Duodenal mucosa (tissue), 2 donors: ENCODE data around the gene EML6.
"Not testable (repeated sequence)": the region's sequence is repeated elsewhere in the genome, so short reads cannot be mapped to it uniquely, and the experiment has no call there.

ENCODE experiments used
- H3K27ac ChIP-seq: one replicate; pipeline ENCODE4 v1.7.0; 2013; ENCODE audit warnings: low read depth, low read length
- H3K27me3 ChIP-seq, 2 donors: one replicate each; pipeline ENCODE4 v1.7.0; 2013; ENCODE audit warnings: low read length in 2 of 2, control low read depth in 1 of 2; ENCODE audit not compliant: insufficient read depth in 2 of 2, control insufficient read depth in 1 of 2
- H3K36me3 ChIP-seq, 2 donors: one replicate each; pipeline ENCODE4 v1.7.0; 2013; ENCODE audit warnings: low read length in 2 of 2, control low read depth in 1 of 2; ENCODE audit not compliant: insufficient read depth in 2 of 2, control insufficient read depth in 1 of 2
- H3K4me1 ChIP-seq, 2 donors: one replicate each; pipeline ENCODE4 v1.7.0; 2013; ENCODE audit warnings: low read length in 2 of 2, control low read depth in 1 of 2; ENCODE audit not compliant: insufficient read depth in 2 of 2, control insufficient read depth in 1 of 2
- H3K4me3 ChIP-seq, 2 donors: one replicate each; pipeline ENCODE4 v1.7.0; 2013; ENCODE audit warnings: low read length in 2 of 2, low read depth in 1 of 2
- H3K9ac ChIP-seq, 2 donors: one replicate each; pipeline ENCODE4 v1.7.0; 2013; ENCODE audit warnings: low read length in 2 of 2, low read depth in 1 of 2
- H3K9me3 ChIP-seq, 2 donors: one replicate each; pipeline ENCODE4 v1.7.0; 2013; ENCODE audit warnings: low read length in 2 of 2, control low read depth in 1 of 2; ENCODE audit not compliant: control insufficient read depth in 1 of 2

EML6 gene

GRCh38 chr2:54838585-54839035 is 115.1 kb downstream of the EML6 start:
- no peaks in the 10 kb centered on the region for H3K27me3 ChIP-seq
- no peak overlapping the region for H3K27ac ChIP-seq
- H3K4me1 ChIP-seq: no peaks in the 10 kb centered on the region
- no peaks in the 10 kb centered on the region for H3K36me3 ChIP-seq
- H3K9me3 ChIP-seq: no peaks in the 10 kb centered on the region
- H3K4me3 ChIP-seq: no peak overlapping the region
- no peak overlapping the region for H3K9ac ChIP-seq

DNA sequence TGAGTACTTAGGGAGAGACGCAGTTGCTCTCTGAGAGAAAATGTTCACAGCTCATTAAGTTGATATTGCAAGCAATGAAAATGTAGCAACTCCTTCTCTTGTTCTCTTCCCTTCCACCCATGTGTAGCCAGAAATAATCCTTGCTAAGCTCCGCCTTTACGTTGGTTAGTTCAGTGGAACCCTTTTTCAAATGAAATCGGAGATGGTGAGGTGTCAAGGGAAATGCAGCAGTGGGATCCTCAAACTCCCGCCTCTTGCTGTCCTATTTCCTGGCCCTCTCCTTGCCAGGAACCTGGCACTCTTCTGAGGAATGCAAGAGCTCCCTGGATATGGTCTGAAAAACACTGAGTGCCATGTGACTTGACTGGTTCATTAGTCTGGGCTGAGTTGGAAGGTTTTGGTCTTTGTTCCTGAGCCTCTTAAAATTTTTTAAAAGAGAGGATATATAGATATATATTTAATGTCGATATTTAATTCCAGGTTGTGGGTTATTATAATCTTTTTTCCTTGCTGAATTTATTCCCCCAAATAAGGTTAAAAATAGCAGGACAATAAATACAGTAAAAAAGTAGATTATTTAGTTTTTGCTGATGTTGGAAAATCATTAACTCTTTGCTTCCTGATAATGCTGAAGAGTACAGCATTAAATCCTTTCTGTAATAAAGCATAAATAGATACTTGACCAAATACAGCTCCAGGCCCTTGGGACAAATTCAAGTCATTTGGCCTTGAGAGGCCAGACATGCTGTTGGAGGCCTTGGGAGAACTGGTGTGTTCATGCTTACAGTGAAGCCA is 116.2 kb downstream of the EML6 start:
- Histone ChIP-seq H3K36me3 (no peaks in the 10 kb centered on the region), H3K27ac (no peak overlapping the region), H3K4me3 (no peak overlapping the region), H3K9me3 (no peaks in the 10 kb centered on the region), H3K9ac (no peak overlapping the region), H3K4me1 (no peaks in the 10 kb centered on the region), H3K27me3 (no peaks in the 10 kb centered on the region)

DNA sequence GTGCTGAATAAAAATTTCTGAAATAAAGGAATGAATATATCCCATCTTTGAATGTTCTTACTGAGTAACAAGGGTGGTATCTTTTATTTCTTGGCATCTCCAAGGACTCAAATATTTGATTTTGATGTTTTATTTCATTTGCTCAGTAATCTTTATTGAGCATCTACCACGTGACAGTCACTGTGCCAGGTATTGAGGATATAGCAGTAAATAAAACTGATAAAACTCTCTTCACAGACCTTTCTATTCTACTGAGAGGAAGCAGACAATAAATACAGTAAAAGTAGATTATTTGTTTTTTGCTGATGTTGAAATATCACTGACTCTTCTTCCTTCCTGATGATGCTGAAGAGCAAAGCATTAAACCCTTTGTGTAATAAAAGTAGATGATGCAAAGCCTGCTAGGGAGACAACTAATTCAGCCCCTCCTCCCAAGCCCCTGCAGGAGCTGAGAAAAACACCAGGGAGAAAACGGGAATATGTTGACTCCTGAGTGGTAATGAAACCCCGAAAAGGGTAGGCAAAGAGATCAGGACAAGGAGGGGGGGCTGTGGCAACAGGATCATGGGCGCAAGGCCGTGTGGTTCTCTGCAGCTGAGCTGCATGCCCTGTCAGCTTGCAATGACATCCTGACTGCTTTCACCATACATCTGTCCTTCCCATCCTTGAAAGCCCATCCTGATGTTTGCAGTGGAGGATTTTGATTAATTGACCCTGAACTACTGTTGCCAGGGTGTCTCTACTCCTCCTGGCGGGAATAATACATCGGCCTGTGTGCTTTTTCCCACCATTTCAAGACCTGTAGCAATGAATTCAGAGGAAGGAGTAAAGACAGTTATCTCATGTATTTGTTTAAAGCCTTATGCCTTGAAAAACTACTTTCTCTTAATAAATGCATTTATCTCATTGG is 117.4 kb downstream of the EML6 start:
- Histone ChIP-seq H3K27ac (no peak overlapping the region), H3K9me3 (no peaks in the 10 kb centered on the region), H3K9ac (no peak overlapping the region), H3K36me3 (no peaks in the 10 kb centered on the region), H3K4me3 (no peak overlapping the region), H3K27me3 (no peaks in the 10 kb centered on the region), H3K4me1 (no peaks in the 10 kb centered on the region)

GRCh38 chr2:54841500-54841899 is 118.0 kb downstream of the EML6 start:
- H3K9me3 ChIP-seq, H3K4me1 ChIP-seq, H3K9ac ChIP-seq, H3K4me3 ChIP-seq, H3K36me3 ChIP-seq, H3K27me3 ChIP-seq, H3K27ac ChIP-seq: not testable (repeated sequence)

GRCh38 chr2:54845094-54845493 is 121.6 kb downstream of the EML6 start:
- H3K27ac ChIP-seq: no peak overlapping the region

GRCh38 chr2:54845514-54845913 is 122.1 kb downstream of the EML6 start:
- Histone ChIP-seq H3K9me3 (no peaks in the 10 kb centered on the region), H3K27me3 (no peaks in the 10 kb centered on the region), H3K4me3 (no peak overlapping the region), H3K9ac (no peak overlapping the region), H3K27ac (no peak overlapping the region), H3K36me3 (no peaks in the 10 kb centered on the region), H3K4me1 (no peaks in the 10 kb centered on the region)

More at GRCh38 chr2:54845094-54845493, 121.6 kb downstream of the EML6 start:
- H3K36me3 ChIP-seq: no peaks in the 10 kb centered on the region
- no peaks in the 10 kb centered on the region for H3K4me1 ChIP-seq
- no peak overlapping the region for H3K4me3 ChIP-seq
- H3K9me3 ChIP-seq: no peaks in the 10 kb centered on the region
- H3K9ac ChIP-seq: no peak overlapping the region
- H3K27me3 ChIP-seq: no peaks in the 10 kb centered on the region

- Histone ChIP-seq H3K27me3 (no peaks in the 10 kb centered on the region), H3K4me1 (no peaks in the 10 kb centered on the region), H3K36me3 (no peaks in the 10 kb centered on the region), H3K9ac (no peak overlapping the region), H3K9me3 (no peaks in the 10 kb centered on the region), H3K4me3 (no peak overlapping the region), H3K27ac (no peak overlapping the region)
These were observed 127.0 kb downstream of the EML6 start for GRCh38 chr2:54850171-54851122.

DNA sequence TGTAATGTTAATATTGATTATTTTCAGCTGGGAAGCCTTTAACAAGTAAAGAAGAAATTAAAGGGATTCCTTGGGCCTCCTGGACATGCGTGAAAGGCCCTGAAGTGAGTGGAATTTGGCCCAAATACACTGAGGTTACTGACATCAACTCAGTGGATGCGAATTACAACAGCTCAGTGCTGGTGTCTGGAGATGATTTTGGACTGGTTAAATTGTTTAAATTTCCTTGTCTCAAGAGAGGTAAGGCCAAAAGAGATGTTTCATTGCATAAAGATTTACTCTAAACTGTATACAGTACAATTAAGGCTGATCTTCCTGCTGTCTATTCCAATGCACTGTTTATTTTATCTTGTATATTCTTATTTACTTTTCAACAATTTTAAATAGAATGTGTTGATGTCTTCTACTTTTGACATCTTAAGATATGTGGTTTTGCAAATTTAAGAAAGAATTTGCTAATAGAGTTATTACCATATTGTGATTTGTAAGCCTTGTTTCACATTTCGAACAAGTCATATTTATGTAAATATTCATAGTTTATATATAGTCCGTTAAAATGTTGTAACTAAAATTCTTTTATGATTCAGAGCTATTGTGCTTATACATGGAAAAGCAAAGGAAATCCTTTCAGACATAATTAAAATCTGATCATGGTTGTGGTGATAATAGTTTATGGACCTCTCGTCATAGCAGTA is 130.3 kb downstream of the EML6 start:
- Histone ChIP-seq H3K9me3 (no peaks in the 10 kb centered on the region), H3K4me3 (no peak overlapping the region), H3K27ac (no peak overlapping the region), H3K9ac (no peak overlapping the region), H3K4me1 (no peaks in the 10 kb centered on the region), H3K27me3 (no peaks in the 10 kb centered on the region), H3K36me3 (no peaks in the 10 kb centered on the region)

DNA sequence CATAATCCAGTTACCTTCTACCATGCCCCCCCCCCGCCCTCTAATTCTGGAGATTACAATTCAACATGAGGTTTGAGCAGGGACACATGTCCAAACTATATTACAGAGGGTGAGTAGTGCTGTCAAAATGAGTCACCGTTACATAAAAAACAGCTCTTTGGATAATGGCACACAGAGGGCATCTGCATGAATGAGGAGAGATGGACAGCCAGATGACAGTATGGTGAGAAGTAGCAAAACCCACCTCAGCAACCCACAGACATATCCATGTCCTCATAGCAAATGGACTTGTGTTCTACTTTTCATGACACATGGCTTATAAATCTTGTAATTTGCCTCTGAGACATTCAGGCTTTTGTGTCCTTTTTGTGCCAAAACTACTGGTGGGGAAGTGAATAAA is 132.0 kb downstream of the EML6 start:
- H3K27ac ChIP-seq: no peak overlapping the region
- H3K27me3 ChIP-seq: no peaks in the 10 kb centered on the region
- H3K36me3 ChIP-seq: no peaks in the 10 kb centered on the region
- no peaks in the 10 kb centered on the region for H3K9me3 ChIP-seq
- H3K4me1 ChIP-seq: no peaks in the 10 kb centered on the region
- H3K4me3 ChIP-seq: no peak overlapping the region
- no peak overlapping the region for H3K9ac ChIP-seq
